Measurements from ENCODE around the gene TMEM240.
"Not testable (repeated sequence)": the region's sequence is repeated elsewhere in the genome, so short reads cannot be mapped to it uniquely, and the experiment has no call there.

TMEM240 gene

DNA sequence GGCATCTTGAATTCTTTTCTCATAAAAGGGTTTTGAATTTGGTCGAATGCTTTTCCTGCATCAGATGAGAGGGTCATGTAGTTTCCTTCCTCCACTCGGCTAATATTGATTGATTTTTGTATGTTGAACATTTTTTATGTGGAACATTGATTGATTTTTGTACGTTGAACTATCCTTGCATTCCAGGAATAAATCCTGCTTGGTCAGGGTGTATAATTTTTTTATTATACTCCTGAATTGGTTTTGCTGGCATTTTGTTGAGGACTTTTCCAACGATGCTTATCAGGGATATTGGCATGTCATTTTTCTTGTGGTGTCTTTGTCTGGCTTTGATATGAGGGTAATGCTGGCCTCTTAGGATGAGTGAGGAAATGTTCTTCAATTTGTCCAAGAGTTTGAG lies 8.5 kb downstream of the TMEM240 start:
- FAIRE-seq: no peak
- TF ChIP-seq, protein P1, sequence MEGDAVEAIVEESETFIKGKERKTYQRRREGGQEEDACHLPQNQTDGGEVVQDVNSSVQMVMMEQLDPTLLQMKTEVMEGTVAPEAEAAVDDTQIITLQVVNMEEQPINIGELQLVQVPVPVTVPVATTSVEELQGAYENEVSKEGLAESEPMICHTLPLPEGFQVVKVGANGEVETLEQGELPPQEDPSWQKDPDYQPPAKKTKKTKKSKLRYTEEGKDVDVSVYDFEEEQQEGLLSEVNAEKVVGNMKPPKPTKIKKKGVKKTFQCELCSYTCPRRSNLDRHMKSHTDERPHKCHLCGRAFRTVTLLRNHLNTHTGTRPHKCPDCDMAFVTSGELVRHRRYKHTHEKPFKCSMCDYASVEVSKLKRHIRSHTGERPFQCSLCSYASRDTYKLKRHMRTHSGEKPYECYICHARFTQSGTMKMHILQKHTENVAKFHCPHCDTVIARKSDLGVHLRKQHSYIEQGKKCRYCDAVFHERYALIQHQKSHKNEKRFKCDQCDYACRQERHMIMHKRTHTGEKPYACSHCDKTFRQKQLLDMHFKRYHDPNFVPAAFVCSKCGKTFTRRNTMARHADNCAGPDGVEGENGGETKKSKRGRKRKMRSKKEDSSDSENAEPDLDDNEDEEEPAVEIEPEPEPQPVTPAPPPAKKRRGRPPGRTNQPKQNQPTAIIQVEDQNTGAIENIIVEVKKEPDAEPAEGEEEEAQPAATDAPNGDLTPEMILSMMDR (IDR thresholded peaks at IDR 0.05; ENCODE audit: insufficient read depth, missing control alignments): no peak
- no peak for DNase-seq (ENCODE audit: insufficient read length, low spot score)

DNA sequence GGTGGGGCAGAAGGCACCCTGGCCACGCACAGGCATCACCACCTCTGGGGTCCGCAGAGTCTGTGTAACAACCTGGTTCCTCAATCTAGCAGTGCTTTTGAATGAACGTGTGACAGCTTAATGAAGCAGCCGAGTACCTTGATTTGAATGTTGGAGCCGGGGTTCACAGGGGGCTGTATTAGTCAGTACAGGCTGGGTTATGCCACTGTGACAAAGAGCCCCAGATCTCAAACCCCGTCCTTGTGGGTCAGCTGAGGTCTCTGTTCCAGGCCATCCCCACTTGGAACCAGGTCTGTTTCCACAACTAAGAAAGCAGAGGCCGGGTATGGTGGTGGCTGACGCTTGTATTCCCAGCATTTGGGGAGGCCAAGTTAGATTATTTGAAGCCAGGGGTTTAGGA lies 10.5 kb downstream of the TMEM240 start:
- no peak for DNase-seq (ENCODE audit: insufficient read length, low spot score)
- TF ChIP-seq, protein P1 (IDR thresholded peaks at IDR 0.05; ENCODE audit: insufficient read depth, missing control alignments): no peak
- no peak for FAIRE-seq

DNA sequence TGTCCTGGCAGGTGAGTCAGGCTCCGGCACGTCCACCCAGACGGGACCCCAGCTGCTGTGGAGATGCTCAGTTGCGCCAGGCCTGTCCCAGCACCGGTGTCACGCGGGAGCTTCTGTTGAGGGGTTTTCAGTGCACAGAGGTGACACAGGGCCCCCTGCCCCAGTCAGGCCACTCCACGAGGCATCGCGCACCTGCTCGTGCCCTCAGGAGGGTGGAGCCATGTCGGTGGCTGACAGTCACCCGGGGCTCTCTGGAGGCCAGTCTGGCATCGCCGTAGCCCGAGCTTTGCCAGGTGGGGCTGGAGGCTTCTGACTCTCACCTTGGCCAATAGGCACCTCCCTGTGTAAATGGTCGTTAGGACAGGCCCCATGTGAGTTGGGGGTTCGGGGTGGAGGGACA lies 11.1 kb downstream of the TMEM240 start:
- DNase-seq (ENCODE audit: insufficient read length, low spot score): no peak
- TF ChIP-seq, protein P1 (IDR thresholded peaks at IDR 0.05; ENCODE audit: insufficient read depth, missing control alignments): no peak
- FAIRE-seq: no peak

DNA sequence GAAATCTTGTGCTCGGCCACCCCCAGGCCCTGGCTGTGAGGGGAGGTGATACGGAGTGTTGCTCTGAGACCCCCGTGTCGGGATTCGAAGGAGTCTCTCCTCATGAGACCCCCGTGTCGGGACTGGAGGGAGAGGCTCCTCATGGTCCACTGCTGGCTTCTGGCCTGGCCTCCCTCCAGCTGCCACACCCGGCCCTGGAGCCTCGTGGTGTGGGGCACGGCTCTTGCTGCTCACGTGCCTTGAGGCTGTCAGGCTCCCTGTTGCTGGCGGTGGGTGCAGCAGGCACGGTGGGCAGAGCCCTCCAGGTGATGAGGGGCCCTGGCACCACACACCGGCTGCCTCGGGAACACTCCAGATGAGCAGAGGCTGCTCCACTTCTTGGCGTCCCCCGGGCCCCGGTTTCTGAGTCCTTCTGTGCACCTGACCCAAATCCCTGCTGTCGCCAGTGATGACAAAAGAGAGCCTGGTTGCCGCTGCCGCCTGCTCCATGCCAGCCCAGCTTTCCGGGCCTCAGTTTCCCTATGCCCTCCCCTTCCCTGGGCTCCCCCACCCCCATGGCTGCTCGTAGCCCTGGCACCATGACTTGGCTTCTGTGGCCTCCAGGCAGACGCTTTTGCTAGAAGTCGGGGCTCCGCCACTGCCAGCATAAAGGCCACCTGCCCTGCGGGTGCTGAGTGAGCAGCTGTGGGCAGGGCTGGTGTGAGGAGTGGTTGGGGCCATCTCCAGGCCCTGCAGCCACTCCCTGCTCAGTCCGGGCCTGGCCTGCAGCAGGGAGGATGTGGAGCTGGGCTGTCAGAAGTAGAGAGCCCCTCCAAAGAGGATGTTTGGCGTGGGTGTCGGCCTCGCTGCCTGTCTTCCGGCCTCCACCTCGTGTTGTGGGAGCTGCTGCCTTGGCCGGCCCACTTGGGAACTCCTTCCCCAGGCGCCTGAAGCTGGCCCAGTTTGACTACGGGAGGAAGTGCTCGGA lies 11.8 kb downstream of the TMEM240 start:
- TF ChIP-seq, protein P1 (IDR thresholded peaks at IDR 0.05; ENCODE audit: insufficient read depth, missing control alignments): no peak
- no peak for DNase-seq (ENCODE audit: insufficient read length, low spot score)
- no peak for FAIRE-seq

GRCh38 chr1:1527092-1527816 lies 13.2 kb downstream of the TMEM240 start:
- TF ChIP-seq, protein P1 (IDR thresholded peaks at IDR 0.05; ENCODE audit: insufficient read depth, missing control alignments): no peak
- DNase-seq (ENCODE audit: insufficient read length, low spot score): no peak
- no peak for FAIRE-seq

DNA sequence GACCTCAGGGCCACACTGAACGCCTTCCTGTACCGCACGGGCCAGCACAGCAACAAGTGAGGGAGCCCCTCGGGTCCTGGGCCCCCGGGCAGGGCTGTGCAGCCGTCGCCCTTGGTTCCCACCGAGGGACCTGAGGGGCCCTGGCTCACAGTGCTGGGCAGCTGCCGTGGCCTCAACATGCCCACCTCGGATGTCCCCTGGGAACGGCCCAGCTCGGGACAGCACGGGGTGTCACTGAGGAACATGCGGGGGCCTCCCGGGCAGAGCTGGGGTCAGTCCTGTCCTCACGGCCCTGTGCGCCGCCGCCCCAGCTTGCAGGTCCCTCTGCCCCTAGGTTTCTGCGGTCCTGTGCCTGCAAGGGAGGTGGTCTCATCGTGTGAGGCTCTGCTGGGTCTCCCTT lies 13.9 kb downstream of the TMEM240 start:
- not testable (repeated sequence) for DNase-seq (ENCODE audit: insufficient read length, low spot score); FAIRE-seq

GRCh38 chr1:1524750-1525383 lies 15.6 kb downstream of the TMEM240 start:
- FAIRE-seq; DNase-seq (ENCODE audit: insufficient read length, low spot score): not testable (repeated sequence)

DNA sequence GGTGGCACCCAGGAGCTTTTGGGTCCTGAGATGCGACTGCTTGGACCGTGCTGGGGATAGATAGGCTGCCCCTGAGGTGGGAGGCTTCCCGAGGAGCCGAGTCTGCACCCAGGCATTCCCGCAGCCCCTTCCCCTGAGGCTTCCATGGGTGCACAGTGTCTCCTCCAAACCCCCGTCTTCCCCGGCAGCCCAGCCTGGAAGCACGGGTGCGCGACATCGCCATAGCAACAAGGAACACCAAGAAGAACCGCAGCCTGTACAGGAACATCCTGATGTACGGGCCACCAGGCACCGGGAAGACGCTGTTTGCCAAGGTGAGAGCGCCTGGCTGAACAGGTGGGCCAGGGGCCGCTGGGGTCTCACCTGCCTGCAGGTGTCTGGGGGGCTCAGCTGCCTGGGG lies 16.8 kb downstream of the TMEM240 start:
- not testable (repeated sequence) for DNase-seq (ENCODE audit: insufficient read length, low spot score); FAIRE-seq

- DNase-seq (ENCODE audit: insufficient read length, low spot score); FAIRE-seq: not testable (repeated sequence)
Observed at GRCh38 chr1:1523226-1523625, 17.2 kb downstream of the TMEM240 start.

GRCh38 chr1:1522536-1522935 lies 17.9 kb downstream of the TMEM240 start:
- not testable (repeated sequence) for FAIRE-seq; DNase-seq (ENCODE audit: insufficient read length, low spot score)
